Lower leg skin (tissue), 3 donors: ENCODE data around the gene MTIF2.
"Not testable (repeated sequence)": the region's sequence is repeated elsewhere in the genome, so short reads cannot be mapped to it uniquely, and the experiment has no call there.

ENCODE experiments used
- POLR2A ChIP-seq, 2 donors: fragments of 450-650 bp; IDR thresholded peaks; one replicate each; pipeline ENCODE4 v1.6.1; 2016 to 2017; ENCODE audit warnings: antibody characterized with exemption in 2 of 2, mild to moderate bottlenecking in 1 of 2, moderate library complexity in 1 of 2
- TF ChIP-seq, protein P1 (sequence below), 3 donors: fragments of 450-650 bp; IDR thresholded peaks; one replicate each; pipeline ENCODE4 v1.5.1; 2016; ENCODE audit warnings: antibody characterized with exemption in 3 of 3, mild to moderate bottlenecking in 3 of 3, moderate library complexity in 2 of 3

DNA sequence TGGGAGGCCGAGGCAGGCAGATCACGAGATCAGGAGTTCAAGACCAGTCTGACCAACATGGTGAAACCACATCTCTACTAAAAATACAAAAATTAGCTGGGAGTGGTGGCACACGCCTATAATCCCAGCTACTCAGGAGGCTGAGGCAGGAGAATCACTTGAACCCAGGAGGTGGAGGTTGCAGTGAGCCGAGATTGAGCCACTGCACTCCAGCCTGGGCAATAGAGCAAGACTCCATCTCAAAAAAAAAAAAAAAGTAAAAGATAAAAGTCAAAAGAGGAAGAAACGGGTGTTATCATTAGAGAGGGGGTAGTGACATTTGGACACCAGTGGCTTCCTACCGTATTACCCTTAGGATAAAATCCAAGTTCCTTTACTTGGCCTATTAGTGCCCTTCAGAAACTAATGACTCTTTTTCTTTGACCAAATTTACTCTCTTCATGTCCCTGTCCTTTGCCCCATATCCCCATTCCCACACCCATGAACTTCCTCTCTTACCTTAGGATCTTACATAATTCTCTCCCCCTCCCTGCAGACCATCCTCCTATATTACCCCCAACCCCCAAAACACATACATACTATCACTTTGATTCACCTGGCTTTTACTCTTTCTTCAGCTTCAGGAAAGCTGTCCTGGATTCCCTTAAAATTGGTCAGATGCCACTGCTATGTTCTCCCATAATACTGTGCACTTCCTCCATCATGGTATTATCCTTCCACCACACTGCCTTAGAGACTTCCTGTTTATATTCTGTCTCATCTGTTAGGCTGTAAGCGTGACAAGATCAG is 41.4 kb downstream of the MTIF2 start:
- TF ChIP-seq, protein P1, sequence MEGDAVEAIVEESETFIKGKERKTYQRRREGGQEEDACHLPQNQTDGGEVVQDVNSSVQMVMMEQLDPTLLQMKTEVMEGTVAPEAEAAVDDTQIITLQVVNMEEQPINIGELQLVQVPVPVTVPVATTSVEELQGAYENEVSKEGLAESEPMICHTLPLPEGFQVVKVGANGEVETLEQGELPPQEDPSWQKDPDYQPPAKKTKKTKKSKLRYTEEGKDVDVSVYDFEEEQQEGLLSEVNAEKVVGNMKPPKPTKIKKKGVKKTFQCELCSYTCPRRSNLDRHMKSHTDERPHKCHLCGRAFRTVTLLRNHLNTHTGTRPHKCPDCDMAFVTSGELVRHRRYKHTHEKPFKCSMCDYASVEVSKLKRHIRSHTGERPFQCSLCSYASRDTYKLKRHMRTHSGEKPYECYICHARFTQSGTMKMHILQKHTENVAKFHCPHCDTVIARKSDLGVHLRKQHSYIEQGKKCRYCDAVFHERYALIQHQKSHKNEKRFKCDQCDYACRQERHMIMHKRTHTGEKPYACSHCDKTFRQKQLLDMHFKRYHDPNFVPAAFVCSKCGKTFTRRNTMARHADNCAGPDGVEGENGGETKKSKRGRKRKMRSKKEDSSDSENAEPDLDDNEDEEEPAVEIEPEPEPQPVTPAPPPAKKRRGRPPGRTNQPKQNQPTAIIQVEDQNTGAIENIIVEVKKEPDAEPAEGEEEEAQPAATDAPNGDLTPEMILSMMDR (IDR thresholded peaks at IDR 0.05) = not testable (repeated sequence)
- not testable (repeated sequence) for TF ChIP-seq POLR2A (IDR thresholded peaks at IDR 0.05)
